ENCODE measurements around the gene ZNF438. TPM values are rescaled to one million over a fixed set of nuclear protein-coding genes. Genes with fewer than 3 reads are reported as not detected.
A peak's percentile ranks its signal among the peaks of the same experiment; 100 is the strongest.
"Not testable (repeated sequence)": the region's sequence is repeated elsewhere in the genome, so short reads cannot be mapped to it uniquely, and the experiment has no call there.

The ZNF438 gene
- total RNA-seq, 1 donor from 2014 or later: 15.0 TPM

- no peak for DNase-seq (ENCODE audit: low read depth)
Measured at GRCh38 chr10:30959836-30960210, 71.8 kb downstream of the ZNF438 start.

GRCh38 chr10:30949218-30949617, 82.4 kb downstream of the ZNF438 start:
- not testable (repeated sequence) for DNase-seq (ENCODE audit: low read depth)

- DNase-seq (ENCODE audit: low read depth): no peak
Measured at GRCh38 chr10:30944005-30944404, 87.7 kb downstream of the ZNF438 start.

- DNase-seq (ENCODE audit: low read depth): no peak
Measured at GRCh38 chr10:30943451-30943850, 88.2 kb downstream of the ZNF438 start.

- no peak for DNase-seq (ENCODE audit: low read depth)
Measured at GRCh38 chr10:30940256-30940655, 91.4 kb downstream of the ZNF438 start.

- DNase-seq (ENCODE audit: low read depth): no peak
Measured at GRCh38 chr10:30939643-30940251, 91.9 kb downstream of the ZNF438 start.

- DNase-seq (ENCODE audit: low read depth): no peak
Measured at GRCh38 chr10:30935078-30935477, 96.6 kb downstream of the ZNF438 start.

GRCh38 chr10:30931094-30931493, 100.6 kb downstream of the ZNF438 start:
- no peak for DNase-seq (ENCODE audit: low read depth)

GRCh38 chr10:30929901-30930520, 101.7 kb downstream of the ZNF438 start:
- no peak for DNase-seq (ENCODE audit: low read depth)

GRCh38 chr10:30929311-30929729, 102.3 kb downstream of the ZNF438 start:
- DNase-seq (ENCODE audit: low read depth): not testable (repeated sequence)

- DNase-seq (ENCODE audit: low read depth): no peak
Measured at GRCh38 chr10:30928742-30929141, 102.9 kb downstream of the ZNF438 start.

GRCh38 chr10:30918651-30919050, 113.0 kb downstream of the ZNF438 start:
- no peak for DNase-seq (ENCODE audit: low read depth)

- DNase-seq (ENCODE audit: low read depth): no peak
Measured at GRCh38 chr10:30917789-30918188, 113.9 kb downstream of the ZNF438 start.

- no peak for DNase-seq (ENCODE audit: low read depth)
Measured at GRCh38 chr10:30917067-30917466, 114.6 kb downstream of the ZNF438 start.

- no peak for DNase-seq (ENCODE audit: low read depth)
Measured at GRCh38 chr10:30915146-30915545, 116.5 kb downstream of the ZNF438 start.

- DNase-seq (ENCODE audit: low read depth): peak; percentile 61
Measured at GRCh38 chr10:30911303-30911863, 120.3 kb downstream of the ZNF438 start.

GRCh38 chr10:30903397-30904138, 128.1 kb downstream of the ZNF438 start:
- no peak for DNase-seq (ENCODE audit: low read depth)

GRCh38 chr10:30902621-30903396, 128.9 kb downstream of the ZNF438 start:
- no peak for DNase-seq (ENCODE audit: low read depth)

- not testable (repeated sequence) for DNase-seq (ENCODE audit: low read depth)
Measured at GRCh38 chr10:30901487-30901886, 130.2 kb downstream of the ZNF438 start.

- no peak for DNase-seq (ENCODE audit: low read depth)
Measured at GRCh38 chr10:30898964-30899363, 132.7 kb downstream of the ZNF438 start.

GRCh38 chr10:30897547-30897946, 134.1 kb downstream of the ZNF438 start:
- no peak for DNase-seq (ENCODE audit: low read depth)

Measured in myocyte (in vitro differentiated cells).